ENCODE data around the gene PRTFDC1.

DNA sequence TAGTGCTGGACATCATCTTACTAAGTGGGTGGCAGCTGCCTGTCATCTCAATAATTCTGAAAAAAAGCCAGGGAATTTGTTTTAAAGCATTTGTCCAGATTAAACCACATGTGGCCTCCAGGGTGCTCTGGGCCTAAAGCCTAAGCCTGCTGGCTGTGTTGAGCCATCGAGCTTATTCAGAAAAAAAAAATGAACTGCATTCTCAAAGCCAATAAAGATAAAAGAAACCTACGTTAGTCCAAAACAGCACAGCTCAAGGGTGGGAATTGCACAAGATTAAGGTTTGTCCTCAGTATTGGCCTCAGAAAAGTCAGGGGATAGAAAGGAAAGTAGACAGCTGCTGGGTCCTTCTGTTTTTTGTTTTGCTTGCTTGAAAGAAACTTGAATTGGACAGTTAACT is 22.6 kb upstream of the PRTFDC1 start:
- TF ChIP-seq REST (IDR thresholded peaks at IDR 0.05; ENCODE audit: insufficient read depth in 1 of 2, low read depth in 2 of 2, low read length in 2 of 2) (no peak), FOXP2 (optimal IDR thresholded peaks at IDR 0.05; ENCODE audit: borderline replicate concordance, extremely low read depth, extremely low read length, insufficient read depth) (no peak), TAF1 (IDR thresholded peaks at IDR 0.05; ENCODE audit: borderline replicate concordance, insufficient read depth, low read length) (no peak), POLR2AphosphoS5 (IDR thresholded peaks at IDR 0.05; ENCODE audit: low read depth, low read length) (no peak)
